Forelimb muscle (tissue), 1 donor: ENCODE results near the gene NPAS3. TPM values are rescaled to one million over a fixed set of nuclear protein-coding genes. Genes with fewer than 3 reads are reported as not detected.
A peak's percentile ranks its signal among the peaks of the same experiment; 100 is the strongest.

Experiments used
- DNase-seq: peaks from one replicate; pipeline ENCODE4 v3.0.0-alpha.2; 2013; ENCODE audit warnings: low read depth
- polyA plus RNA-seq: library from polyadenylated mRNA; unstranded; fragments of 120-200 nt; gene quantifications from one replicate; pipeline ENCODE4 v1.2.1, GENCODE V29; 2013; ENCODE audit not compliant: insufficient read length

The NPAS3 gene
- polyA plus RNA-seq, 1 donor = 4.0 TPM

DNA sequence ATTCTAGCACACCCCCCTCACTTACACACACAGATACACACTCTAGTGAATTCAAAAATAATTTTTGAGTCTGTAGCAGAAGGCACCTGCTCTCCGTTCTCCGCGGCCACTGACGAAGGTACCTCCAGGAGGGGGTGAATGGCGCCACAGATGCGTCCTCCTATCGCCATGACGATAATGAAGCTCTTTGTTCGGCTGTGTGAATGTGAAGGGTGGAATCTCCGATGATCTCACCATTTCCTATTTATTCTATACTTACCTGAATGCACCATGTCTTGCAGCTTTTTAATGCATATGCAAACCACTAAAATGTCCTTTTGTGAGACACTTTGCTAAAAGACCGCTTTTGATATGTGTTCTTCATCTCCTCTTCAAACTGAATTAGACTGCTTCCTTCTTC is 849.5 kb downstream of the NPAS3 start:
- DNase-seq = no peak

DNA sequence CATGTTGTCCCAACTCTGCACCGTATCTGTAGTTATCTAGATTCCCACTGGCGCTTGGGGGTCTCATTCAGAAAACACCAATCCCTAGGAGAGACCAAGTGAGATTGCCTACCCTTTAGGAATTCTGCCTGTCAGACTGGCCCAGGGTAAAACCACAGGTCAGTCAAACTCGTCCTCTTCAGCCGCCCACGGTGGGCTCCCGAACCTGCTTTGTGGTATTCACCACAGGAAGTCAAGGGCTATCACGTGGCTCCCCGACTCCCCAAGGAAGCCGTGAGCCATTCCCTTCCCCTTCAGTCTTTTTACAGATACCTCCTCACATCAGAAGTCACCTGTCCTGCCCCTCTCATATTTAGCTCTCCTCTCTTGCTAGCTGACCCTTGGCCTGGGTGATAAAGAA is 852.3 kb downstream of the NPAS3 start:
- no peak for DNase-seq

GRCh38 chr14:33792009-33792719 is 853.5 kb downstream of the NPAS3 start:
- DNase-seq = no peak

DNA sequence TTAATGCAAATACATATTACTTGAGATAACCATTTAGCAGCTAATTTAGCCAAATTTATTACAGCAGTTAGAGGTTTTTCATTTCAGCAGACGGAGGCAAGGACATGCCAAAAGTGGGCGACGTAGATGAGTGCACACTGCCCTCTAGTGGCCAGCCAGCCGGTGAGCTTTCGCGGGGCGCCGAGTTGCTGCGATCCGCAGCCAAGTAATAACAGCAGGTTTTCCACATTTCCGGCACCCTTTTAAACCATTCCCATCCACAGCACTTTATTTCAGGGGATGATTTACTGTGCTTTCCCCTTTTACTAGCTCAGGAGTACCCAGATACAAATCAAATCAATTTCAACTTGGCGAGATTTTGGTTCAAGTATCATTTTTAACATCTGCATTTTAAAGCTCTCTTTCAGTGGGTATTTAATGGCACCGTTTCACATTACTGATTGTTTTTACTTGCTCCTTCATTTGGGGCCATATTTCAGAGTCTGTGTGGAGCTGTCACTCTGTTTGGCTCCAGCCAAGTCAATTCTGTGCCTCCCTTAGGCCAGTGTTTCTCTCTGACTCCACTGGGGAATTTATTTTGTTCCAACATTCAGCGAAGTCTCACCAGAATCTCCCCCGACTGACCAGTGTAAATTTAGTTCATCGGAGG is 854.2 kb downstream of the NPAS3 start:
- peak; percentile 77 for DNase-seq

DNA sequence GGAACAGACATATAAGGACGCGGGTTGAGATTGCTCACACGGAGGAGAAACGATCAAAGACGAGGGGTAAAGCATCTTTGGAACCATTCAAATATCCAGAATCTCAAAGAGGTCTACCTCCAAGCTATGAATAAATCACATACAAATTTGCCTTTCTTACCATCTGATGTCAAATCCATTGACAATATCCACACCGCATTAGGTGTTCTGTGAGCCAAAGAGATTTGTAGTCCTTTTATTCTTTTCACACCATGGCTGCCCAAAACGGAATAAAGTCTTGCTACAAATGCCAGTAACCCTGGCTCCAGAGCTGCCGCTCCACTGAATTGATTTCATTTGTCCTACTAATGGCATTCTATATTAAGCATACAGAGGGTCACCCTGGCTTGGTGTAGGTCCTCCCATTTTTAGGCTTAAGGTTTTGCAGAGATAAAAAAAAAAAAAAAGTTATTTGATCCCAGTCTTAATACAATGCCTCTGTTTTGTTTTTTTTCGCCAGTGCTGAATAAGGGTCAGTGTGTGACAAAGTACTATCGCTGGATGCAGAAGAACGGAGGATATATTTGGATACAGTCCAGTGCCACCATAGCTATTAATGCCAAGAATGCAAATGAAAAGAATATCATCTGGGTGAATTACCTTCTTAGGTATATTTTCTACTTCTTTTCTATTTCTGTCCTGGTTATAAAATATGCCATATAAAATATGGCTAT is 854.9 kb downstream of the NPAS3 start:
- DNase-seq = no peak

DNA sequence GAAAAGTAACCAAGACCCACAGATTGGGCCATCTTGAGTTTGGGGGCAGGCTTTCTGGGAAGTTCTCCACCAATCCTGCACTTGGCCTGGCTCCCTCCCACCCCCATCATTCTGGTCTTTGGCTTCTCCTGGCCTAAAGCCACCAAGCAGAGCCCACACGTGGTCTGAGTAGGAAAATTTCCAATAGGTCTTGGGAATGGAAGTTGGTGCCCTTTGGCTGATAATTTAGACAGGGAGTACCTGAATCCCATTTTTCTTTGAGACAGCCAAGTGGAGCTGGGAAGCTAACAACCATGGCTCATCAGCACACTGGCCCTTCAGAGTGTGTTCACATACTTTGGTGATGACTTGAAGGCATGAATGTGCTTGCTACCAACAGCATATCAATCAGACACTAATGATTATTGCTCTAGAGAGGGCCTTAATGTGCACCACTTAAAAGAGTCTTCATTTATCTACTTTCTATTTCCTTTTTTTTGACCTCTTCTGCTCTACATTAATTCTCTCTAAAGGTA is 856.2 kb downstream of the NPAS3 start:
- DNase-seq = no peak

GRCh38 chr14:33796356-33796755 is 857.7 kb downstream of the NPAS3 start:
- no peak for DNase-seq

- DNase-seq = no peak
Observed at GRCh38 chr14:33799705-33800570, 861.3 kb downstream of the NPAS3 start.

- DNase-seq = no peak
Observed at GRCh38 chr14:33800735-33801163, 862.1 kb downstream of the NPAS3 start.

- DNase-seq = no peak
Observed at GRCh38 chr14:33802737-33803136, 864.1 kb downstream of the NPAS3 start.

DNA sequence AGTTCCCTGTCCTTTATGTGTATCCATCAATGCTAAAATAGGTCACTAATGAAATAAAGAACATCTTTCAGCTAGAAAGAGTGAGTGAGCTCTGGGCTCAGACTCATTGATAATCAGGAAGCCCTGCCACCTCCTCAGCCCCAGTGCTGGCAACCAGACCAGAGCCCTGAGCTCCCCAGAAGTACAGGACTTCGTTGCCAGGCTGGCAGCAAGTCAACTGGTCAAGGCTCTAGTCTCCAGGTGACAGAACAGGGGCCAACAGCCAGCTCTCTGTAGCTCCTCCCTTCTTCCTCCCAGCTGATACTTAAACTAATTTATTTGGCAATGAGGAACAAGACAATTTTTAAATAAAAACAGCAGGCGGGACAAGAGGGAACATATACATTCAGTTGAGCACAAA is 866.9 kb downstream of the NPAS3 start:
- no peak for DNase-seq

DNA sequence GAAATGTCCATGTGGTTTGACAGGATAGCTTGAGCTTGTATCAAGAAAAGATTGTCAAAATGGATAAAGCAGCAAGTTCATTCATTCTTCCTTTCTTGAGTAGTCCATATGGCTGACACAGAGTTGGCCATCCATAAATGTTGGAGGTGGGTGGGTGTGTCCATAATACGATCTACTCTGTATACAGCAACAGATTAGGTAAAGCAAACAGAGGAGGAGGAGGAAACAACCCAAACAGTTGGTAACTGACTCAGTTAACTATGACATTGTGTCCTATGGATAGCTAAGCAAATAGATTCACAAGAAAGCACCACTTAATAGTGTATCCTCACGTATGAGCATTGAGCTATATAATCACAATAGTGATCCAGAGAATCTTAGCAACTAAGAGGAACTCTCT is 868.2 kb downstream of the NPAS3 start:
- no peak for DNase-seq

GRCh38 chr14:33808187-33808586 is 869.5 kb downstream of the NPAS3 start:
- DNase-seq = no peak

GRCh38 chr14:33809396-33809981 is 870.8 kb downstream of the NPAS3 start:
- DNase-seq = no peak

DNA sequence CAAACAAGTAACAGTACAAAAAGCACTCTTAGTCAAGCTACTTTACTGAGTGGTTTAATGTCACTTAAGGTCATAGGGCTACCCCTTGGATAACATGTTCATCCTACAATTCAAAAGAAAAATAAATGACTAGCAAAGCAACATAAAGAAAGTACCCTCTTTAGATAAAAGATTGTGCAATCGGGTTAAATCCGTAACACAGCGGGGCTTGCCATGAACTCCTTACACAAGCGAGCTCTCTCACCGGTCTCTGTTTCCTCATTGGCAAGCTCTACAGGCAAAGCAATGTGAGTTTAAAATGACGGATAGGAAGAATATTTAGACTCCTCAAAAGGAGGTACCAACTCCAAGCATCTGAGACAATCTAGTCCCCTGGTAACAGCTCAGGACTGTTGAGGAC is 871.6 kb downstream of the NPAS3 start:
- no peak for DNase-seq

GRCh38 chr14:33811721-33812120 is 873.0 kb downstream of the NPAS3 start:
- no peak for DNase-seq

GRCh38 chr14:33812181-33812580 is 873.5 kb downstream of the NPAS3 start:
- no peak for DNase-seq

DNA sequence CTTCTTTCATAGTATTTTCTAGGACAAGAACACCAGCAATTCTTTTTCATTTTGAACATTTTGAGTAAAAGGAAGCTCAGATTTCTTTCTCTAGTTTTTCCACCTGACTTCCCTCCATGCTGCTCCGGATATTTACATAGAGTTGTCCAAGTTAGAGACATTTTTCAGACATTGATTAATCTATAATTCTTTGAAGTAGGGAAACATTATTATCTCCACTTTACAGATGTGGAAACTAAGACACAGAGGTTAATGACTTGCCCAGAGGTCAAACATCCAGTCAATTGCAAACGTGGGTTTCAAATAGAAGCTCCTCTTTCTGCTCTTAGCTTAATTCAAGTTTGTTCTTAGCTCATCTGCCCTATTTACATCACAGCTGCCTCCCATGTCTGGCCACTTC is 873.9 kb downstream of the NPAS3 start:
- DNase-seq = no peak

GRCh38 chr14:33814010-33814409 is 875.3 kb downstream of the NPAS3 start:
- DNase-seq = no peak

- no peak for DNase-seq
Observed at GRCh38 chr14:33833706-33834465, 895.2 kb downstream of the NPAS3 start.
